ENCODE data around the gene DOK1.

The DOK1 gene

DNA sequence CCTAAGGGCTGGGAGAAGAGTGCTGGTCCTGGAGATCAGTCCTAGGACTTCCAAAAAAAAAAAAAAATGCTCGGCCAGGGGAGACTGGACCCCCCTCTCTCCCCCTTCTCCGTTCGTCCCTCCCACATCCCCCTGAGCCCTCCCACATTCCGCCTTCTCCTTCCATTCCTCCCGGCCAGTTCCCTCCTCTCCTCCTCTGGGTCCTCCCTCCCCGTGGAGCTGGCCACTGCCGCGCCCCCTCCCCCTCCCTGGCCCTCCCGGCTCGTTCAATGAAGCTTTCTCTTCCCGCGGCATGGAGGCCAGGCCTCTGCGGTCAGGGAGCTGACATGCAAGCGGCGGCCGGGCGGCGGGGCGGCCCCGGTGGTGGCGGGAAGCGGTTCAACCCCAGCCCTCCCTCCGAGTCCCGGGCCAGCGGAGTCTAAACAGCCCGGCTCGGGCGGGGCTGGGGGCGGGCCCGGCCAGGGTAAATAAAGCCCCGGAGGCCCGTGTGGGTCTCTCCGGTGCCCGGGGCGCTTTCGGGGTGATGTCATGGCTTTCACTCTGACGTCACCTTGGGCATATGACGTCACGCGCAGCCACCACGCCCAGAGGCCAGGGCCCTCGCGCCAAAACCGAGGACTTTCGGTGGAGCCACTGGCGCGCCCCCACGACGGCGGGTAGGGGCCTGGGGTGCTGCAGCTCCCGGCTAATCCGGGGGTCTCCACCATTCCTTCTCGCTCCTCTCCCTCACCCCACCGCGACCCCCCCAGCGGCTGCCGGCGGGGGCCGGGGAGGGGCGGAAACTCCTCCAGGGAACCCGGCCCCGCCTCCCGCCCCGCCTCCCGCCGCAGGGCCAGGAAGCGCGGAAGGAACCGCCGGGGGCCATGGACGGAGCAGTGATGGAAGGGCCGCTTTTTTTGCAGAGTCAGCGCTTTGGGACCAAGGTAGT lies at the start of gene DOK1, which contains the start of gene LOXL3:
Gene DOK1, plus strand, starts transcription at position 829 of the 928 bp plus-strand sequence. Its CDS starts 35 bp downstream, at position 864.
Gene LOXL3, minus strand, starts transcription at position 51 of the 928 bp plus-strand sequence. CDS start 1,308 bp downstream, outside the sequence.
- DNase-seq, result peak; percentile 86

DNA sequence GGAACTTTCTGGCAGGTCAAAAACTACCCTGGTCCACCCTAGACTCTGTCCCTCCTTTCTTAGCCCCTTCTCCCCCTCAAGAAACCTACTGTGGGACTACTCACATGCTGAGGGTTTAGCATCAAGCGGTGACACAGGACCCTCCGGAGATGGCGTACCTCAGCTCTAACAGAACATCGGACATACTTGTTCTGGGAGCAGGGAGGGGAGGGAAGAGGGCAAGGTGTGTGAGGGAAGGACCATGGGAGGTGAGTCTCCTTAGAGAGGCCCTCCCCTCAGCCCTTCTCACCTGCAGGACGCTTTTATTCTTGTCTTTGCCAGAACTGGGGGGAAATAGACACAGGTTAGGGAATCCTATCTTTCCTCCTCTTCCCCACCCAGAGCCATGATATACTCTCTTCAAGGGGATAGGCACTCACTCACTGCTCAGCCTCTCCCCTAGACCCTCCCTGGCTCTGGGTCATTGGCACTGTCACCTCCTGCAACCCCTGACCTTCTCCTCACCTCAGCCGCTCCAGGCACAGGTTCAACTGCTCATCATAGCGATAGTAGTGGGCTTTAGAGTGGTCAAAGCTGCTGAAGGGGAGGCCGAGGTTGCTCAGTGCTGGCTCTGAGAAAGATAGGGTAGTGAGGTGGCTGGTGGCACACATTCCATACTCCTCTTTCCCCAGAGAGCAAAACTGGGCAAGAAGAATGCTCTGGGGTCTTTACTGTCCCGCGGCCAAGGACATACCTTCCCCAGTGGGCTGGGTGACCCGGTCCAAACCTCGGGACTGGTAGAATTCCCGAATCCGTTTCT lies 48.9 kb upstream of the DOK1 start:
- no peak for DNase-seq

DNA sequence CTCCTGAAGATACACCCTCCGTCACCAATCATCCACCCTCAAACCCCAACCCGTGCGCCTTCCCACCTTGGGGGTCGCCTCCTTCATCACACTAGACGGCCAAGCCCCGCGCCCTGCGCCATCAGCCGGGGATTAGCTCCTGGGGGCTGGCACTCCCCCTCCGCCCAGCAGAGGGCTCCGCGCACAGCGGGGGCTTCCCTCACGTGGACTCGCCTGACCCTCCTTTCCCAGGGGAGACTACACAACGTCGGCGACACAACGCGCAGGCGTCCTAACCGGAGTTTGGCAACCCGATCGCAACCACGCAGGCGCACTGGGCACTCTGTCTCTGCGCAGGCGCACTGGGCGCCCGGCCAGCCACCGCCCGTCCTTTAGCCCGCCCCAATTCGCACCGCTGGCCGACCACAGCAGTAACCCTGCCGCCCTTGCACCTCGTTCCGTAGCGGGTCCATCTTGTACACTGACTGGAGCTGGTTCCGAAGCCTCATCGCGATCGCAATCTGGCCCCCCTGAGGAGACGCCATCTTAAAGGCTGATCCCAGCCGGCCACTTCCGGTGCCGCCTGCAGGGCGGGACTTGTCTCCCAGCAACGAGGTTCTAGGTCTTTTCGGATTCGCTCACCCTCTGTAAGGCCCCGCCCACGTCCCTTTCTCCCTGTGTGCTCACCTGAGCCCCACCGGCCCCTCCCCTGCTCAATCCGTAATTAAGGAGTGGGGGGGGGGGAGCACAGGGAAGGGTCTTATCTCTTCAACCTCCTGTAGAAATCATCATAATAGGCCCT lies 47.2 kb upstream of the DOK1 start, which contains the start of gene PCGF1:
Gene PCGF1, minus strand, starts transcription at position 551 of the 781 bp plus-strand sequence. Its CDS starts 27 bp downstream, at position 524.
- peak; percentile 99 for DNase-seq

DNA sequence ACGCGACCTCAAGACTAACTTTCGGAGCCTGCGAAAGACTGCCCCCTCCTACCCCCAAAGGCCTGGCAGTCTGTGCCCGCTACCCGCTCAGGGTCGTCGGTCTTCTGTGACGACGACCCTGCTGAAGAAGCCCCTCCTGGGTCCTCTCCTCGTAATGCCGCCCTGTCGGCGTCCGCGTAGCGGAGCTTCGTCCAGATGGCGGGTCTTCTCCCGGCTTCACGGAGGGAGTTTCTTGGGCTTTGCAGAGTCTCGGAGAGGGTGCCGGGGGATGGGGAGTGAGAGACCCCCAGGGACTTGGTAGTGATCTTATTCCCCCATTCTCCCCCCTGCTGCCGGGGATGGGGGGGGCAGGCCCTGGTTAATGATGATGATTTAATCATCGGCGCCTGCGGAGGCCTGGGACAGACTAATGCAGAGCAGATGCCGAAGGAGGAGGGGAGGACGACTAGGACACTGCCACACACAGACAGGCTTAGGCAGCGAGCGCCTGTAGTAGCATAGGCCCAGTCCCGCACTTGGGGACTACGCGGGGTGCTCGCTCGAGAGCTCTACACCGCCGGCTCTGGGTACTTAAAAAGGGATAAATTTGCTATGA lies 46.5 kb upstream of the DOK1 start:
- no peak for DNase-seq

DNA sequence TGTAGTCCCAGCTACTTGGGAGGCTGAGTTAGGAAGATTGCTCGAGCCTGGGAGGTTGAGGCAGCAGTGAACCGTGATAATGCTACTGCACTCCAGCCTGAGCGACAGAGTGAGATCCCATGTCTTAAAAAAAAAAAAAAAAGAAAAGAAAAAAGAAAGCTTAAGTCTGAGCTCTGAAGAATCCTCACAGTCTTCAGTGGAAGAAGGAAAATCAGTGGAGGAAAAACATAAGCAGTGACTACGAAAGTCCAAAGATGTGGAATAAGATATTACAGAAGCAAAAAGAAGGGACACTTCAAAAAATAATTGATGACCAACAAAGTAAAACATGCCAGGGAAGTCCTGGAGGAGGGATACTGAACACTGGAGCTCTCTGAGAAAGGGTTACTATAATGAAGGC lies 44.2 kb upstream of the DOK1 start:
- no peak for DNase-seq

DNA sequence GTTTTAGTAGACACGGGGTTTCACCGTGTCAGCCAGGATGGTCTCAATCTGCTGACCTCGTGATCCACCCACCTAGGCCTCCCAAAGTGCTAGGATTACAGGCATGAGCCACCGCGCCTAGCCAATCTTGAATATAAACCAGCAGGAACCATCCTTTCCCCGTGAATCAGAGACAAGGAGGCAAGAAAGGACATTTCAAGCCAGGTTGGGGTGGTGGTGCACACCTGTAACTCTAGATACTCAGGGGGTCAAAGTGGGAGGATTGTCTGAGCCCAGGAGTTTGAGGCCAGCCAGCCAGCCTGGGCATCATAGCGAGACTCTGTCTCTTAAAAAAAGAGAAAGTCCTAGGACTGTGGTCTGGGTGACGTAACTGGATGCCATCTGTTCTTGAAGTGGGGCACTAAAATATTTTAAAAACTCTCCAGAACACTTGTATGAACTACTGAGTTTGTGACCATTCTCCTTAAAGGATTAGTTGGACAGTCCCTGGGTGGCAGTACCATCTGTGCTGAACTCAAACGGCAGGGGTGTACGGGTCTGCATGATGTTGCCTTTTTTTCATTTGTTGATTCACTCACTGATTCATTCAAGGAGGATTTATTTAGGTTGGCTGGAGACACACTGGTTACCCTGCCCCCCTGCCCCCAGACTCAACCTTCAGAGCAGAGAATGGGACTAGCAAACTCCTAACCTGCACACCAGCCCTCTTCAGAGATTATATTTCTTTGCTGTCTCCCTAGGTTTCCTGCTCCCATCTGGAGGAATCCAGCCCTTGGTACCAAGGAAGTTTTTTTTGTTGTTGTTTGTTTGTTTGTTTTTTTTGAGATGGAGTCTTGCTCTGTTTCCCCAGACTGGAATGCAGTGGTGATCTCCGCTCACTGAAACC lies 43.2 kb upstream of the DOK1 start:
- DNase-seq, result no peak

DNA sequence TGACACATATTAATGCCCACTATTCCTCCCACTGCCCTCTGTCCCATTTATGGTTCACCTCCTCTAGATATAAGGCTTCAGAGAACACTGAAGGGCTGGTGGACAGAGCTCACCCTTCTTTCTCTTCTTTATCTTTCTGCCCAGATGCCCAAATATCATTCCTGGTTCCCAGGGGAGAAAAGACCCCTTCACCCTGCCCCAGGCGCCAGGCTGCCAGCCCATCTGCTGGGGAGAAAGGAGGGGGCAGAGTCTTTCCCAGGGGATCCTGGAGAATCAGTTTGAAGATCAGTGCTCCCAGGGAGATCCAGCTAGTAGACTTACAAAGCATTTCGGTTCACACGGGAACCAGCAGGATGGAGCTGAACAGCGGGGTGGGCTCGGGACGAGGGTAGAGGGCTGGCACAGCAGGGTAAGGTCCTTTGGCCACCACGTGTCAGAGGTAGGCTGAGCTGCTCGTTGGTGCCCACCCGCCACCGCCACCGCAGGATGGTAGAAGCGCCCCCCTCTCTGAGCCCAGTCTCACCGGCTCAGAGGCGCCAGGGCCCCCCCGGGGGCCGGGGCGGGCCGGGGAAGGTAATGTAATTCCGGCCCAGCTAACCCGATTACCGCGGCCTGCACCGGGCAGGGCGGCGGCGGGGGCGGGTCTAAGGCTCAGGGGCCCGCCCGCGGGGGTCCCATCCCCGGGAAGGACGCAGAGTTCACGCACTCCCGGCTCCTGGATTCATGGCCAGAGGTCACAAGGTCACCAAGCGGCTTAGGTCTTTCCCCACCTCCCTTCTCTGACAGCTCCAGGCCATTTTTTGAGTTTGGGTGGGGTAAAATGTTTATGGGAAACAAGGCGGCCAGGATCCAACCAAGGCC lies 41.5 kb upstream of the DOK1 start:
- no peak for DNase-seq

DNA sequence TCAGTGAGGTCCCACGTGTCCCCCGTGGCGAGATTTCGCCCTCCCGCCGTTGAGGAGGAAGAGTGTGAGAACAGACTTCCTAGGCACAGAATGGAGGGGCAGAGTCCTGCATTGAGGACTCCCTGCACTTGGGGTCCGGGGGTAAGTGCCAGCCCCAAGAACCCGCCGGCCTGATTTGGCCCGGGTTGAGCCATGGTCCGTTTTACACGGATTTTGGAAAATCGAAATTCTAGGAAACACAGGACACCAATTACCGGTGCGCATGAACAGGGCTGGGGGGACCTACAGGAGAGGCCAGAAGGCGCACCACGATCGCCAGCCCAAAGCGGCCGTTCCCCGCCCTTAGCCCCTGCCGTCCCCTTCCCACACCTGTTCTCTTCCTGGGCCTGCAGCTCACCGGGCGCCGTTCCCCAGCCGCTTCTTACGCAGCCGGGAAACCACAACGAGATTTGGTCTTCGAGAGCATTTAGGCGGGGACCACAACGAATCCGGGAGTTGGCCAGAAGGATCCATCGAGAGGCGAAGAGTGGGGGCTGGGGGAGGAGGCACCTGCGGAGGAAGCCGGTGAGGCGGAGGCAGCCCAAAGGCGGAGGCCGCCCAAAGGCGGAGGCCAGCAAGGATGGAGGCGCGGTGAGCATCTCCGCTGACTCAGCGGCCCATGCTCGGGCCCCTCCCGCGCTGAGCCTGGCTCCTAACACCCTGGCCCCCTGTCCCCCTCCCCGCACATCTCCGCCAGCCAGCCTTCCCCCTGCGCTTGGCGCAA lies 40.7 kb upstream of the DOK1 start:
- DNase-seq, result peak; percentile 37

DNA sequence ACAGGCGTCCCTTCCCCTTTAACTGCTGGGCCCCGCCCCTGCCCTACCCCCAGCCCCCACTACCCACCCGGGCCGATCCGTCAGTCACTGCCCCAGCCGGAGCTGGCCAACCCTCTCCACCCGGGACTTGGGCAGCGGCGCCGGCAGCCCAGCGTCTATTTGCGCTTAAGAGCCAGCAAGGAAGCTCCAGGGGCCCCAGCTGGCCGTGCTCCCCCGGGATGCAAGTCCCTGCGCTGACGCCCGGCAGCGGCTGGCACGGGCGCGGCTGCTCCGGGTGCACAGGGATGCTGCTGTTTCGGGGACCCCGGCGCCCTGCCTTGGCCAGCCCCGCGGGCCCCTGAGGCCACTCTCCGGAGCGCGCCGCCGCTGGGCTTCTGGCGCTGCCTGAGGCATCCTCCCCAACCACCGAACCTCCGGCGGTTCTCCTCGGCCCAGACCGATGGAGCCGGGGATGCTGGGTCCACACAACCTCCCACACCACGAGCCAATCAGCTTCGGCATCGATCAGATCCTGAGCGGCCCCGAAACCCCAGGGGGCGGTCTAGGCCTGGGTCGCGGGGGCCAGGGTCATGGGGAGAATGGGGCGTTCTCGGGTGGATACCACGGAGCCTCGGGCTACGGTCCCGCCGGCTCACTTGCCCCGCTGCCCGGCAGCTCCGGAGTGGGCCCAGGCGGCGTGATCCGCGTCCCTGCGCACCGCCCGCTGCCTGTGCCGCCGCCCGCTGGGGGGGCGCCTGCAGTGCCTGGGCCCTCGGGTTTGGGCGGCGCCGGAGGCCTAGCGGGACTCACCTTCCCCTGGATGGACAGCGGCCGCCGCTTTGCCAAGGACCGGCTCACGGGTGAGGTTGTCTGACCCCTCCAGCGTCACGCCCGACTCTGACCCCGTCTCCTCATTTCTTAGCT lies 39.9 kb upstream of the DOK1 start, which contains the start of gene TLX2:
Gene TLX2, plus strand, starts transcription at position 83 of the 903 bp plus-strand sequence. Its CDS starts 357 bp downstream, at position 440.
- no peak for DNase-seq

DNA sequence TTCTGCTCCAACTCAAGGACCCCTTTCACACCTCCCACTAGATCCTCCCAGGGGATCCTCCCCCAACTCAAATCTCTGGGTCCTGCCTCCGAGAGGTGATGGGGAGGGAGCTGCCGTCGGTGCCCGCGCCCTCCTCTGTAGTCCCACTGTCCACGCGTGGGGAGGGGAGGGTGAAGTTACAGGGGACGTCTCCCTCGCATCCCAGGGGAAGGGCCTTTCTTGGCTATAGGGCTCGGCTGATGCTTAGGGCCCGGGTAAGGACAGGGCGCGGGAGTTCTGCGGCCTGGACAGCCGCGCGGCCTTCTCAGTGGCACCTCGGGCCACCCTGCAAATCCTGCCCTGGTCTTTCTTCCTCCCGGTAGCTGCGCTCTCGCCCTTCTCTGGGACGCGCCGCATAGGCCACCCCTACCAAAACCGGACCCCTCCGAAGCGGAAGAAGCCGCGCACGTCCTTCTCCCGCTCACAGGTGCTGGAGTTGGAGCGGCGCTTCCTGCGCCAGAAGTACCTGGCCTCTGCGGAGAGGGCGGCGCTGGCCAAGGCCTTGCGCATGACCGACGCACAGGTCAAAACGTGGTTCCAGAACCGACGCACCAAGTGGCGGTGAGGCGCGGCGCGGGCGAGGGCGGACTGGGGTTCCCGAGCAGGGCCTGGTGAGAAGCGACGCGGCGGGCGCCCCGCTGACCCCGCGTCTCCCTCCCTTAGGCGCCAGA lies 39.1 kb upstream of the DOK1 start:
- no peak for DNase-seq

DNA sequence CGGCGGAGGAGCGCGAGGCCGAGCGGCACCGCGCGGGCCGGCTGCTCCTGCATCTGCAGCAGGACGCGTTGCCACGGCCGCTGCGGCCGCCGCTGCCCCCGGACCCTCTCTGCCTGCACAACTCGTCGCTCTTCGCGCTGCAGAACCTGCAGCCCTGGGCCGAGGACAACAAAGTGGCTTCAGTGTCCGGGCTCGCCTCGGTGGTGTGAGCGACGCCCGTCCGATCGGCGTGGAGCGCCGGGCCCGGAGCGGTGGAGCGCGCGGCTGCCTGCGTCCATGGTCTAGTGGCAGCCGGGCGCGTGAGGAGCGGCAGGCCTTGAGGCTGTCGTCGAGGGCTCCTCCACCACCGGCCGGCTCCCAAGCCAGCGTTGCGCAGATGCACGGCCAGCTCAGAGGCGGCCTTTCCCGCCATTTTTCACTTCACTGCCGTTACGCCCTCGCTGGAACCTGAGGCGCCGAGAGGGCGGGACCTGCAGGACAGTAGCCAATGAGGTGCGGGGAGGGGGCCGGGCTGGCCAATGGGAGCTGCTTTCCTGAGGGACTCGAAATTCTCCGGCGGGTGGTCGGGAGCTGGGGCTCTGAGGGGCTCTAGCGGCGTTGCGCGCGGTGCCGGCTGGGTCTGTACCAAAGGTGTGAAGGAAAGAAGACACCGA lies 38.4 kb upstream of the DOK1 start:
- DNase-seq, result peak; percentile 82

DNA sequence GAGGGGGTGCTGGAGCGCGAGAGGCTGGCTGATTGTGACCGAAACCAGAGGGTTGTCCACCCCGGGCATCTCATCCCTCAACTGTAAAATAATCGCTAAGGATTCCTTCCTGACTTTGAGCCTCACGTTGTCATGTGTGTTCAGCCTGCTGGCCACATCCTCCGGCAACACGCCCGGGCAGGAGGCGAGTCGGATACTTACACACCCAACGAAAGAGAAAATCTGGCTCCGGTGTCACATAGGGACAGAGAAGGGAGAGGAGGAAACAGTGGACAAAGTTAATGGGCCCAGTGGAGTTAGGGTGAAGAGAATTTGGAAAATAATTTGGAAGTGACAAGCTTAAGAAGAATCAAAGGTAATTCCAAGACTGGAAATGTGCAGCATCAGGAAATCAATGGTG lies 37.9 kb upstream of the DOK1 start:
- DNase-seq, result no peak

DNA sequence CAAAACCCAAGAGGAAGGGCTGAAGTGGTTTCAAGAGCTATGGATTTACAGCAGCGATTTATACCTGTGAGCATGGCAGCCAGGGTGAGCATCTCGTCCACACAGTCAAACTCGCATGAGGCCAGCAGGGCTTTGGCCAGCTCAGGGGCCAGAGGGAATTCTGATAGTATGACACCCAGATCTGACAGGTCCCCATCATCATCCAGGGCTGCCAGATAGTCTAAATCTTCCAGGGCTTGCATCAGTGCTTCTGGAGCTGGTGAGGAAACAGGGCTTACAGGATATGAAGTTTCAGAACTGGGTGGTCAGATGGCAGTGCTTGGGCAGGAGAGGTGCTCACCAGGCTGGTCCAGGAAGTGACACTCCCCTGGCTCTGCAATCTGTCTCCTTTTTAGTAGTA lies 32.0 kb upstream of the DOK1 start:
- DNase-seq, result no peak

DNA sequence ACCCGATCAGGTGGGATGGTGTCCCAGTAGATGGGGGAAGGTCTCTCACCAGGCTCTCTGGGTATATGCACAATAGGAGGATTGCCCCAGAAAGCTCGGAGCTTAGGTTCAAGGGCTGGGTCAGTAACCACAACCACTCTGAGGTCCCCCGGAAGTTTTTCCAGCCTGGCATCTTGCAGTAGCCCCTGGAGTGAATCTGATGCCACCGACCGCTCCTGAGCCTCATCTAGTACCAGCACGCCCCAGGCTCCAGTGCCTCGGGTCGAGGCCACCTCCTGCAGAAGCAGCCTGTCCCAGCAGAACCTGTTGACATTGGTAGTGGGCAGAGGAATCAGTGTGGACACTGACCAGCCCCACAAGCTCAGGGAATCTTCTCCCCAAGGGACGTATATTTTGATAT lies 30.5 kb upstream of the DOK1 start:
- no peak for DNase-seq

DNA sequence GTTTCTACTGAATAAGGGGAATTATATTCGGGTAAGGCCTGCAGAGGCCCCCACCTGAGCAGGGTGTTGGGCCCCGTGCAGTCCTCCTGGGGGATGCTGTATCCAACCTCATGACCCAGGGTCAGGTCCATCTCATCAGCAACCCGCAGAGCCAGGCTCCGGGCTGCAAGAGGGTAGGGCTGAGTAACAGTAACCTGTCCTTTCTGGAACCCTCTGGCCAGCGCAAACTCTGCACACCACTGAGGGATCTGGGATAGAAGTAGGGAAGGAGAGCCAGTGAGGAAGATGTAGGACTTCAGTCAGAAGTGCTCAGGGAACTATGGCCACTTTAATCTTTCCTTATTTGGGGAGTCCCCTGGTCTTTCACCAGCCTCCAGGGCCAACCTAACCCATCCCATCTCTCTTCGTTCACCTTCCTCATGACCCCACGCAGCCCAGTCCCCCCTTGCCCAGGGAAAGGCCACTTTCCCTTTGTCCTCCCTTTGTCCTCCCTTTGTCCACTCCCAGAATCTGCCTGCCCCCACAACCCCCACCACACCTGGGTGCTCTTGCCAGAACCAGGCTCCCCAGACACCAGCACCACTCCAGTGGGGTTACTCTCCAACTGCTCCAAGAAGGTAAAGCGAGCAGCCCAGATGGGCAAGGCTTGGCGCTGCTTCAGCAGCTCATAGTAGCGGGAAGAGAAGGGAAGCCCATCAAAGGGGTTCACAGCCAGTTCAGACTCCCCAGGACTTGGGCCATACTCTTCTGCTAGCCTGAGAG lies 29.4 kb upstream of the DOK1 start:
- no peak for DNase-seq
